NCI-H146 (cell line): Measurements from ENCODE around the gene ANGPTL2.

Source experiments
- DNase-seq: peaks from one replicate; lab custom pipeline; 2025; lab: John Stamatoyannopoulos, UW

Gene ANGPTL2

GRCh38 chr9:127136081-127136879 lies 13.8 kb upstream of the ANGPTL2 start:
- DNase-seq = no peak

GRCh38 chr9:127135056-127135745 lies 12.8 kb upstream of the ANGPTL2 start:
- no peak for DNase-seq

GRCh38 chr9:127133739-127134167 lies 11.3 kb upstream of the ANGPTL2 start:
- no peak for DNase-seq

- peak; percentile 20 for DNase-seq
Measured at GRCh38 chr9:127132921-127133647, 10.6 kb upstream of the ANGPTL2 start.

GRCh38 chr9:127132375-127132774 lies 9.9 kb upstream of the ANGPTL2 start:
- DNase-seq = no peak

- no peak for DNase-seq
Measured at GRCh38 chr9:127131871-127132270, 9.4 kb upstream of the ANGPTL2 start.

GRCh38 chr9:127130661-127131538 lies 8.5 kb upstream of the ANGPTL2 start:
- DNase-seq = no peak

GRCh38 chr9:127130235-127130634 lies 7.8 kb upstream of the ANGPTL2 start:
- no peak for DNase-seq

- no peak for DNase-seq
Measured at GRCh38 chr9:127129718-127130085, 7.3 kb upstream of the ANGPTL2 start.

GRCh38 chr9:127129073-127129717 lies 6.8 kb upstream of the ANGPTL2 start:
- no peak for DNase-seq

GRCh38 chr9:127128341-127129072 lies 6.1 kb upstream of the ANGPTL2 start:
- no peak for DNase-seq

- no peak for DNase-seq
Measured at GRCh38 chr9:127126971-127127370, 4.5 kb upstream of the ANGPTL2 start.

GRCh38 chr9:127124792-127125191 lies 2.4 kb upstream of the ANGPTL2 start:
- DNase-seq = no peak

GRCh38 chr9:127124111-127124531 lies 1.7 kb upstream of the ANGPTL2 start:
- DNase-seq = no peak

- DNase-seq = peak; percentile 54
Measured at GRCh38 chr9:127123064-127123890, 842 bp upstream of the ANGPTL2 start.

- DNase-seq = no peak
Measured at GRCh38 chr9:127121628-127122175, 733 bp downstream of the ANGPTL2 start.

- no peak for DNase-seq
Measured at GRCh38 chr9:127119320-127119709, 3.1 kb downstream of the ANGPTL2 start.

GRCh38 chr9:127118597-127119319 lies 3.7 kb downstream of the ANGPTL2 start:
- no peak for DNase-seq

- no peak for DNase-seq
Measured at GRCh38 chr9:127117801-127118200, 4.6 kb downstream of the ANGPTL2 start.
